IMR-90 (cell line): ENCODE measurements around the gene GGA2. TPM values are rescaled to one million over a fixed set of nuclear protein-coding genes. Genes with fewer than 3 reads are reported as not detected.

Source experiments
- ATAC-seq: fragments of 200-7000 bp; cut with Tn5 transposase; 2 replicates; pipeline ENCODE4 v1.9.1; 2020; ENCODE audit warnings: low read depth, mild to moderate bottlenecking, moderate library complexity
- BruUV-seq: library from RNA; stranded (reverse); fragments of 400-500 nt; replicated peaks from 2 replicates; lab custom pipeline; 2021; lab: Mats Ljungman, UMichigan
- CTCF ChIA-PET: fragments of 300-600 bp; formaldehyde crosslinking; extraction: SDS; loops from one replicate; lab custom pipeline; 2021; ENCODE audit warnings: antibody characterized with exemption; lab: Yijun Ruan, JAX
- POLR2A ChIA-PET: fragments of 300-600 bp; sonication (Branson Sonifier 250); formaldehyde crosslinking; loops from one replicate; lab custom pipeline; 2022; ENCODE audit warnings: antibody characterized with exemption; ENCODE audit not compliant: unreplicated experiment; lab: Charles Lee
- DNase-seq: peaks from one replicate; pipeline ENCODE4 v3.0.0; 2013
- H2AFZ ChIP-seq: replicated peaks from 2 replicates; pipeline ENCODE3; 2013; ENCODE audit warnings: low read length, mild to moderate bottlenecking; ENCODE audit not compliant: poor library complexity
- H2AK5ac ChIP-seq: 2 replicates; pipeline ENCODE4 v1.6.1; 2013; ENCODE audit warnings: low read depth, low read length, inconsistent platforms
- H2AK9ac ChIP-seq: replicated peaks from 2 replicates; pipeline ENCODE3; 2013; ENCODE audit warnings: mild to moderate bottlenecking, low read depth, low read length, moderate library complexity; ENCODE audit not compliant: poor library complexity
- H2BK120ac ChIP-seq: 2 replicates; pipeline ENCODE4 v1.6.1; 2013; ENCODE audit warnings: low read depth, low read length, inconsistent platforms
- H2BK15ac ChIP-seq: 3 replicates; pipeline ENCODE4 v1.6.1; 2013; ENCODE audit warnings: low read depth, low read length, inconsistent platforms
- H2BK20ac ChIP-seq: 2 replicates; pipeline ENCODE4 v1.6.1; 2013; ENCODE audit warnings: low read depth, mild to moderate bottlenecking, inconsistent platforms, low read length, moderate library complexity
- H2BK5ac ChIP-seq: 2 replicates; pipeline ENCODE4 v1.6.1; 2013; ENCODE audit warnings: mild to moderate bottlenecking, low read depth, low read length, inconsistent platforms; ENCODE audit not compliant: poor library complexity, severe bottlenecking
- H3K14ac ChIP-seq: replicated peaks from 2 replicates; pipeline ENCODE4 v1.6.1; 2013; ENCODE audit warnings: low read depth, low read length, inconsistent platforms
- H3K18ac ChIP-seq: 2 replicates; pipeline ENCODE4 v1.6.1; 2013; ENCODE audit warnings: low read depth, low read length, control low read depth
- H3K23ac ChIP-seq: 2 replicates; pipeline ENCODE4 v1.6.1; 2013; ENCODE audit warnings: low read depth, low read length, inconsistent platforms
- H3K27ac ChIP-seq: 2 replicates; pipeline ENCODE4 v1.5.1; 2013; ENCODE audit warnings: mild to moderate bottlenecking, control low read depth, low read length; ENCODE audit not compliant: insufficient read depth
- H3K27me3 ChIP-seq: 2 replicates; pipeline ENCODE4 v1.6.1; 2013; ENCODE audit warnings: low read length; ENCODE audit not compliant: control insufficient read depth, insufficient read depth
- H3K36me3 ChIP-seq: 2 replicates; pipeline ENCODE4 v1.6.1; 2013; ENCODE audit warnings: low read length, mixed read lengths; ENCODE audit not compliant: control insufficient read depth, insufficient read depth
- H3K4ac ChIP-seq: 2 replicates; pipeline ENCODE4 v1.6.1; 2013; ENCODE audit warnings: low read depth, low read length, inconsistent platforms
- H3K4me1 ChIP-seq: 2 replicates; pipeline ENCODE4 v1.6.1; 2013; ENCODE audit warnings: low read length, mixed read lengths; ENCODE audit not compliant: control insufficient read depth, insufficient read depth
- H3K4me2 ChIP-seq: 2 replicates; pipeline ENCODE4 v1.6.1; 2013; ENCODE audit warnings: low read depth, mild to moderate bottlenecking, control low read depth, low read length, moderate library complexity
- H3K4me3 ChIP-seq: 2 replicates; pipeline ENCODE4 v1.5.1; 2013; ENCODE audit warnings: low read depth, mild to moderate bottlenecking, control low read depth, low read length, moderate library complexity; ENCODE audit not compliant: insufficient read depth
- H3K56ac ChIP-seq: 2 replicates; pipeline ENCODE4 v1.6.1; 2013; ENCODE audit warnings: low read length, inconsistent platforms; ENCODE audit not compliant: insufficient read depth; ENCODE audit errors: extremely low read depth
- H3K79me1 ChIP-seq, 2 experiments: 2 replicates each; pipeline ENCODE4 v1.6.1; 2013; ENCODE audit warnings: low read length in 2 of 2, inconsistent platforms in 1 of 2, low read depth in 1 of 2
- H3K9ac ChIP-seq: 2 replicates; pipeline ENCODE4 v1.6.1; 2013; ENCODE audit warnings: low read depth, low read length, control low read depth
- H3K9me1 ChIP-seq: 2 replicates; pipeline ENCODE4 v1.6.1; 2013; ENCODE audit warnings: low read length, inconsistent platforms; ENCODE audit not compliant: insufficient read depth
- H3K9me3 ChIP-seq: 2 replicates; pipeline ENCODE4 v1.6.1; 2013; ENCODE audit warnings: low read length; ENCODE audit not compliant: control insufficient read depth, insufficient read depth
- H4K20me1 ChIP-seq: 2 replicates; pipeline ENCODE4 v1.6.1; 2013; ENCODE audit warnings: low read length, inconsistent platforms; ENCODE audit not compliant: insufficient read depth
- H4K5ac ChIP-seq: 2 replicates; pipeline ENCODE4 v1.6.1; 2013; ENCODE audit warnings: mild to moderate bottlenecking, low read depth, low read length, control low read depth
- H4K8ac ChIP-seq, 2 experiments: 2 replicates each; pipeline ENCODE4 v1.6.1; 2013; ENCODE audit warnings: low read depth in 2 of 2, low read length in 2 of 2, control low read depth in 1 of 2, inconsistent platforms in 1 of 2
- H4K91ac ChIP-seq: 2 replicates; pipeline ENCODE4 v1.6.1; 2013; ENCODE audit warnings: low read depth, low read length, inconsistent platforms; ENCODE audit not compliant: insufficient read depth
- BHLHE40 ChIP-seq: fragments of 150-350 bp; IDR thresholded peaks from 2 replicates; pipeline ENCODE4 v1.6.1; 2016; ENCODE audit warnings: mild to moderate bottlenecking, low read depth, low read length
- CEBPB ChIP-seq: IDR thresholded peaks from 2 replicates; pipeline ENCODE4 v1.6.1; 2012; ENCODE audit warnings: low read depth, low read length, improper control_type of control experiment
- CHD1 ChIP-seq: IDR thresholded peaks from 2 replicates; pipeline ENCODE4 v1.6.1; 2012; ENCODE audit warnings: low read depth, low read length, improper control_type of control experiment
- ELK1 ChIP-seq: fragments of 150-350 bp; IDR thresholded peaks from 2 replicates; pipeline ENCODE4 v1.6.1; 2016; ENCODE audit warnings: low read depth, mild to moderate bottlenecking, low read length, moderate library complexity, borderline replicate concordance
- FOS ChIP-seq: fragments of 150-350 bp; IDR thresholded peaks from 2 replicates; pipeline ENCODE4 v1.6.1; 2016; ENCODE audit warnings: low read depth, low read length
- MAZ ChIP-seq: IDR thresholded peaks from 2 replicates; pipeline ENCODE4 v1.6.1; 2012; ENCODE audit warnings: low read depth, mild to moderate bottlenecking, low read length, improper control_type of control experiment, moderate library complexity, borderline replicate concordance
- NFE2L2 ChIP-seq: fragments of 150-350 bp; IDR thresholded peaks from 2 replicates; pipeline ENCODE4 v1.6.1; 2016; ENCODE audit warnings: low read depth, mild to moderate bottlenecking, low read length
- POLR2A ChIP-seq: IDR thresholded peaks from 2 replicates; pipeline ENCODE4 v1.6.1; 2012; ENCODE audit warnings: mild to moderate bottlenecking, low read depth, low read length
- RAD21 ChIP-seq: IDR thresholded peaks from 2 replicates; pipeline ENCODE4 v1.6.1; 2012; ENCODE audit warnings: low read length, improper control_type of control experiment
- RCOR1 ChIP-seq: IDR thresholded peaks from 2 replicates; pipeline ENCODE4 v1.6.1; 2012; ENCODE audit warnings: mild to moderate bottlenecking, low read length, improper control_type of control experiment; ENCODE audit not compliant: insufficient replicate concordance
- RFX5 ChIP-seq: IDR thresholded peaks from 2 replicates; pipeline ENCODE4 v1.8.0; 2012; ENCODE audit warnings: low read depth, mild to moderate bottlenecking, low read length, moderate library complexity
- SMC3 ChIP-seq: fragments of 150-350 bp; IDR thresholded peaks from 2 replicates; pipeline ENCODE4 v1.6.1; 2016; ENCODE audit warnings: low read depth, mild to moderate bottlenecking, antibody characterized with exemption, low read length, moderate library complexity
- USF2 ChIP-seq: fragments of 150-350 bp; IDR thresholded peaks from 2 replicates; pipeline ENCODE4 v1.6.1; 2017; ENCODE audit warnings: mild to moderate bottlenecking, antibody characterized with exemption, low read length, low read depth
- WGBS, 2 experiments: methylation state at CpG; one replicate each; pipeline versions ENCODE4 v1.1.5 to v1.1.7; 2013; ENCODE audit warnings: missing lambda C conversion rate in 2 of 2; ENCODE audit not compliant: insufficient read length in 1 of 2; ENCODE audit errors: extremely low coverage in 2 of 2; 5-methylcytosine and 5-hydroxymethylcytosine counted together
- dilution Hi-C: fragments of 300-500 bp; cut with HindIII; formaldehyde crosslinking; loops from one replicate; pipeline ENCODE4 v1.14.3; 2018; ENCODE audit warnings: low sequenced_read_pairs; ENCODE audit not compliant: unreplicated experiment
- in situ Hi-C: fragments of 300-500 bp; cut with MboI; formaldehyde crosslinking; loops from 3 replicates; pipeline ENCODE4 v1.14.3; 2019; ENCODE audit warnings: low sequenced_read_pairs, inconsistent platforms, mixed read lengths
- intact Hi-C: fragments of 100-400 bp; cut with micrococcal nuclease; formaldehyde crosslinking; loops from 2 replicates; pipeline ENCODE4 v1.10.0; 2022
- polyA plus RNA-seq, 3 experiments: library from polyadenylated mRNA; depleted of rRNA; stranded (reverse); fragments of >200 nt; gene quantifications; 2 replicates each; pipeline ENCODE4 v1.2.3, GENCODE V29; 2012; ENCODE audit warnings: low replicate concordance in 1 of 3
- total RNA-seq: library from RNA; depleted of rRNA; stranded (reverse); fragments of >200 nt; gene quantifications from 2 replicates; pipeline ENCODE4 v1.2.3, GENCODE V29; 2012
- TF ChIP-seq, protein P1 (sequence below): conservative IDR thresholded peaks from 2 replicates; pipeline ENCODE4 v1.5.1; 2012; ENCODE audit warnings: mild to moderate bottlenecking, low read depth, low read length, improper control_type of control experiment

GGA2 gene
- total and polyA plus RNA-seq, 2 of the 4 experiments (the other 2 are of a cell fraction): 16.5 to 30.1 TPM

- TF ChIP-seq CHD1 (no peak), SMC3 (no peak), CEBPB (no peak), MAZ (no peak), BHLHE40 (no peak), NFE2L2 (no peak), RCOR1 (no peak), FOS (no peak), RFX5 (no peak), ELK1 (no peak), POLR2A (no peak), USF2 (no peak), RAD21 (no peak)
- TF ChIP-seq, protein P1, sequence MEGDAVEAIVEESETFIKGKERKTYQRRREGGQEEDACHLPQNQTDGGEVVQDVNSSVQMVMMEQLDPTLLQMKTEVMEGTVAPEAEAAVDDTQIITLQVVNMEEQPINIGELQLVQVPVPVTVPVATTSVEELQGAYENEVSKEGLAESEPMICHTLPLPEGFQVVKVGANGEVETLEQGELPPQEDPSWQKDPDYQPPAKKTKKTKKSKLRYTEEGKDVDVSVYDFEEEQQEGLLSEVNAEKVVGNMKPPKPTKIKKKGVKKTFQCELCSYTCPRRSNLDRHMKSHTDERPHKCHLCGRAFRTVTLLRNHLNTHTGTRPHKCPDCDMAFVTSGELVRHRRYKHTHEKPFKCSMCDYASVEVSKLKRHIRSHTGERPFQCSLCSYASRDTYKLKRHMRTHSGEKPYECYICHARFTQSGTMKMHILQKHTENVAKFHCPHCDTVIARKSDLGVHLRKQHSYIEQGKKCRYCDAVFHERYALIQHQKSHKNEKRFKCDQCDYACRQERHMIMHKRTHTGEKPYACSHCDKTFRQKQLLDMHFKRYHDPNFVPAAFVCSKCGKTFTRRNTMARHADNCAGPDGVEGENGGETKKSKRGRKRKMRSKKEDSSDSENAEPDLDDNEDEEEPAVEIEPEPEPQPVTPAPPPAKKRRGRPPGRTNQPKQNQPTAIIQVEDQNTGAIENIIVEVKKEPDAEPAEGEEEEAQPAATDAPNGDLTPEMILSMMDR: no peak
- dilution Hi-C loops: no loop called here
Observed at GRCh38 chr16:23512168-23512695, 1.9 kb upstream of the GGA2 start.

More at GRCh38 chr16:23512168-23512695, 1.9 kb upstream of the GGA2 start:
- Histone ChIP-seq H3K4me3 (no peak overlapping the region), H2AK9ac (no peak overlapping the region), H3K4ac (no peak overlapping the region), H4K91ac (no peak overlapping the region), H4K5ac (no peak overlapping the region), H3K79me1 (peaks cover 12 to 28% of the 10 kb centered on the region in 2 experiments; a peak in 3 of 4 replicates), H4K8ac (no peak overlapping the region), H2AK5ac (no peak overlapping the region), H2BK15ac (no peak overlapping the region), H3K36me3 (peaks cover 2% of the 10 kb centered on the region), H3K4me2 (no peak overlapping the region), H3K56ac (no peak overlapping the region), H2BK5ac (no peak overlapping the region), H3K18ac (no peak overlapping the region), H3K27ac (no peak overlapping the region), H4K20me1 (peaks cover 14% of the 10 kb centered on the region), H3K4me1 (peaks cover 5% of the 10 kb centered on the region), H2AFZ (no peak overlapping the region), H3K9ac (no peak overlapping the region), H2BK20ac (no peak overlapping the region), H3K9me1 (peaks cover 6% of the 10 kb centered on the region; the same call in 1 of the 2 replicates), H3K23ac (no peak overlapping the region), H3K9me3 (no peaks in the 10 kb centered on the region), H2BK120ac (no peak overlapping the region), H3K14ac (no peak overlapping the region), H3K27me3 (no peaks in the 10 kb centered on the region)
- intact Hi-C loops: no loop called here
- BruUV-seq: no TSS peak
- in situ Hi-C loops: no loop called here
- POLR2A ChIA-PET: no interaction called here
- DNase-seq (no peak), ATAC-seq (no peak)
- no CpG with 5 or more reads among the region's 4 CpGs for WGBS, 2 experiments
- CTCF ChIA-PET: no interaction called here
